Measurements from ENCODE around the gene HOMER2.

Gene HOMER2

DNA sequence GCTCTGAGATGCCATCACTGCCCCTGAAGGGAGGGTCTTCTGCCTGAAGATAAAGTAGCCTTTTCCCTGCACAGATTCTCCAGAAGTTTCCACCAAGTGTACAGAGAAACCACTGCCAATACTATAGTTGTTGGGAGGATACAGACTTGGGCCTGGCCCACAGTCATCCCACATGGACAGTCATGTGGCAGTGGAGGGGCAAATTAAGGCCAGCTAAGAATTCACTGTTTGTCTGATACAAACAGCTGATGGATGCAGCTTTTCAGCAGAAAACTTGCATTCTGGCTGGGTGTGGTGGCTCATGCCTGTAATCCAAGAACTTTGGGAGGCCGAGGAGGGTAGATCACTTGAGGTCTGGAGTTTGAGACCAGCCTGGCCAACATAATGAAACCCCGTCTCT is 22.1 kb downstream of the HOMER2 start:
- DNase-seq (ENCODE audit: low read depth in 2 of 2): no peak

DNA sequence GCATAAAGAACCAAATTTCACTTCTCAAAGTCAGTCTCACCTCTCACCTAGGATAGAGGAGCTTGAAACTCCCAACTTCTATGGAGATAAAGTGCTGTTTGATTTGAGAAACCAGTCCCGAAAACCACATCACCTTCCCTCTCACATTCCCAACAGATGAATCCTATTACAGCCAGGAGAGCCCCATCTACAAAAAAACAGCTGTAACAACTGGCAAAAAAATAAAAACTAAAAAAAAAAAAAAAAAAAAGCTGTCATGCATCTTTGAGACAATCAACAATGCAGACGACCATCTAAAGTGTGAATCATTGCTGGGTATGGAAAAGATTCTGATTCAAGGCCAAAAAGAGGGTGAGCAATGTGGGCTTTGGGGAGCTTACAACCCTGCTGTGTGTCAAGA is 23.8 kb downstream of the HOMER2 start:
- DNase-seq (ENCODE audit: low read depth in 2 of 2): no peak

DNA sequence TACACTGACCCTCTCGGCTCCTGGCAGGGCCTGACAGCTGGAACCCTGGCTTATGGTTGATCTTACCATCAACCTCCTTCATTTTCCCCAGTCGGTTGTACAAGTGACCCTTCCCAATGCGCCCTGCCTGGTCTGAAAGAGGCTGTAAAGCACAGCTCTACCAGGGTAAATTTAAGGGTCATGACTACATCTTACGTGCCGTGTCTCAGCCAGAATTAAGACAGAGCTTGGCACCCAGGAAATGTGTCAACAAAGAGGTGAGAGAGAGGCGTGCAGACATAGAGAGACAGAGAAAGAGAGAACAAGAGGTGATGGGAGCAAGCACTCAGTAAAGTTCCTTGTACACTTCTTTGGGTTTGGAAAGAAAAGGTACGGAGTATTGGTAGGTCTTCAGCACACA is 28.8 kb downstream of the HOMER2 start:
- no peak for DNase-seq (ENCODE audit: low read depth in 2 of 2)

DNA sequence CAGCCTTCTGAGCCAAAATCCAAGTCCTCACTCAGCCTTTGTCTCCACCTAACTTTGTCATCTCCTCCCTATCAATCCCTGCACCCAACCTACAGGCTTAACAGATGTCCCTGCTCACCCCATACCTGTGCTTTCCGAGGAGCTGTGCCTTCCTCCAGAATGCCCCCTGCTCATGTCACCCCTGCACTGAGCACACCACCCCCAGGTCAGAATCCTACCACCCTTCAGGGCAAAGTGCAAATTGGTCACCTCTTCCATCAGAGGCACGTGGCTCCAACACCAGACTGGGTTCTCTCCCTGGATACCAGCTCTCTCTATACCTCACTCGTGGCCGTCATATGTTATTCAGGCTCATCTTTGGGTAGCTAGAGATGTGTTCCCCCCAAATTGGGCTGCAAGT is 29.8 kb downstream of the HOMER2 start:
- no peak for DNase-seq (ENCODE audit: low read depth in 2 of 2)

DNA sequence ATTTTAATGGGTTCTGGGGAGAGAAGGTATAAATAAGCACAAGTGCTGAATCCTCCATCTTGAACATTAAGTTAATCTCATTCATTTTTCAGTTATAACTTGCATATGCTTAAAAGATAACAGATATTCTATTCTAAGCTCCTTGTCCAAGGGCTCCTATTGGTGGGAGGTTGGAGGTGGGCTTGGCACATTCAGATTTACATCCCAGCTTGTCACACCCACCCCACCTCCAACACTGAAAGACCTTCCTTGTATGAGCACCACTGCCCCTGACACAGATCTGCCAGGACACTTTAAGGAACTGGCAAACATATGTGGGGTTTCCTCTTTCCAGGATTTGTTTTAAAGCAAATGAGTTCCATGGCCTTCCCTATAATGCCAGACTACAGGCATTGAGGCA is 30.6 kb downstream of the HOMER2 start:
- no peak for DNase-seq (ENCODE audit: low read depth in 2 of 2)

DNA sequence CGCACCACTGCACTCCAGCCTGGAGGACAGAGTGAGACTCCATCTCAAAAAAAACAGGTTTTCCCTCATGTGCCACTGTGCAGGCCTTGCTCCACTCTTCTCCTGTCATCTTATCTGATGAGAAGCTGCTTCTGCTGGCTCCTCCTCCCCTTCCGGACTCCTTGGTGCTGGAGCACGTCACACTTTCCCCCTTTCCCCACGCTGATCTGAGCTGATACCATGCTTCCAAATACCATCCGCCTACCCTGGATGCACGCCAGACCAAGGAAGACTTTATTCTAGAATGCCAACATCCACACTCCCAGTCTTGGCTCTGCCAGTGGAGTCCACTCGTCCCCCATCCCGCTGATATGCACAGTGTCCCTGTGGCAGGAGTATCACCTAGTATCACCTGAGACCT is 31.3 kb downstream of the HOMER2 start:
- no peak for DNase-seq (ENCODE audit: low read depth in 2 of 2)

DNA sequence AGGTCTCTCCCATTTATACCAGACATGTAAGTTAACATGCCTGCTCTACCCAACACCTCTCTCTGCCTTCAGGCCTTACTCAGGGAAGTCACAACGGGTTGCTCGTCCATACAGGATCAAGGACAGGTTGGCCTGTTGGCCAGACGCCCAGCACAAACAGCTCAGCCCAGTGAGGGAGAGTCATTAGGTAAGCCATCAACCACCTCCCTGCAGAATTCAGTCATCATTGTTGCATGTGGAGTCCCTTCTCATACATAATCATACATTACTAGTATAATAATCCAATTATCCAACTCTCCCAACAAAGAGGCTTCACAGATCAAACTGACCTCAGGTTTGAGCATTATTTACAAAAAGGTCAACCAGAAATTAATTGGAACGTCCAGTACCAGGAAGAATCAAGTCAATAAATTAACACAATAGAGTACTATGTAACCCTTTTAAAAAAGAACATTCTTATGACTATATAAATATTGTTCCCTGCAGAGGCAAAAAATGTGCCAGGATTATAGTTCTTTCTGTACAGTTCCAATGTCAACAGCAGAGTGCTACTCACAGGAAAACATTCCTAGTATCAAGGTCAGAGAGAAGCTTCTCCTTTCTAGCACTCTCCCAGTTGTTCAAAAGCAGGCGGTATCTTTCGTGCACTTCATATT is 33.2 kb downstream of the HOMER2 start:
- DNase-seq (ENCODE audit: low read depth in 2 of 2): no peak

DNA sequence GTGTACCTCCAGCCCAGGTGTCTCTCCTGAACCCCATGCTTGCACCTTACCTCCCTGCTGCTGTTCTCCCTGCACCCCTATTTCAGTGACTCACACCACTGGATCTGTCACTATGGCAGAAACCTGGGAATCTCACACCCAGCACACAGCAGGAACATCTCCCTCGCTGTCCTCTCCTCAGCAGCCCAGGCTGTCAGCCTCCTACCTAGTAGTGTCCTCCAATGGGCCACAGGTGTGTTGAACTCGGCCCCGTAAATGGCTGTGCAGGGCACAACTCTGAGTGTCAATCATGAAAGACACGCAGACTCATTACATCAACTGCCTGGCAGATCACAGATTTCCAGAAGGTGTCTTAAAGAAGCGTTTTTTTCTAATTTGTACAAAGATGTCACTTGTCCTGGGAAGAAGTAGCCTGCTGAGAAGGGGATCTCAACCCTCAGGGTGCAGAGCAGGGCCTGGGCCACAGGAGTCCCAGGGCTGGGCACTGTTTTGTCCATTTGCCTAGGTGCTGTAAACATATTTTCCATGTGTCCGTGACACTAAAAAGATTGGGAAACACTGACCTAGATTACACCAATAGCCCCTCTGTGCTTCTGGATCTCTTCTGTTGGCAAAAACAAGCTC is 33.8 kb downstream of the HOMER2 start:
- no peak for DNase-seq (ENCODE audit: low read depth in 2 of 2)

DNA sequence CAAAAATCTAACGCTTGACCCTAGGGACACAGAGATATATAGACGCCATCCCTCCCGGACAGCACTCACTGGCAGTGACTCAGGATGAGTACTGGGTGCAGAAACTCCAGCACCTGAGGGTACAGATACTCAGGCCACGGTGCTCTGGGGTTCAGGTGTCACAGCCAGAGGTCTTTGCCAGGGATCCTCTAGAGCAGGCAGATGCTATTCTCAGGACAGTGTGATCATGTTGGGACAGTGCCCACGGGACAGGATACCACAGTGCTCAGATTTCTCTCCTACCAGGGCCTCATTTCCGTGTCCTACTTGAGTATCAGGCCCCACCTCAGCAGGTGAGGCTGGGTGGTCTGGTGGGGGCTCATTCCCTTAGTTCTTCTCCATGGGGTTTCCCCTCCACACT is 34.4 kb downstream of the HOMER2 start:
- no peak for DNase-seq (ENCODE audit: low read depth in 2 of 2)

DNA sequence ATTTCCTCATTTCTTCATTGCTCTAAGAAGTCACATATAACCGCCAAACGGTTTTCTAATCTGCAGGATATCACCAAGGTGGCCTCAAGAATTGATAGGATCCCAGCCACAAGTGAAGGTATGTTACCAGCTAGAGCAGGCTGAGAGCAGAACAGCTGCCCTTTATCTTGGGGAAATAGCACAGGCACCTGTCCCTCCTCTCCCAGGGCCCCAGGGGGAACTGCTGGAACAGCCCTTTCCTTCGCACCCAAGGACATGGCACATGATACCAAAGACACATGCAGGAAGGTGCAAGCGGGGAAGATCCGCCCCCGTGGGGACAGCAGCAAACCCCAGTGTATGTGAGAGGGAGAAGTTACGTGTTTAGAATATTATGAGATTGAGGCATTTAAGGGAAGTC is 35.3 kb downstream of the HOMER2 start:
- DNase-seq (ENCODE audit: low read depth in 2 of 2): no peak

DNA sequence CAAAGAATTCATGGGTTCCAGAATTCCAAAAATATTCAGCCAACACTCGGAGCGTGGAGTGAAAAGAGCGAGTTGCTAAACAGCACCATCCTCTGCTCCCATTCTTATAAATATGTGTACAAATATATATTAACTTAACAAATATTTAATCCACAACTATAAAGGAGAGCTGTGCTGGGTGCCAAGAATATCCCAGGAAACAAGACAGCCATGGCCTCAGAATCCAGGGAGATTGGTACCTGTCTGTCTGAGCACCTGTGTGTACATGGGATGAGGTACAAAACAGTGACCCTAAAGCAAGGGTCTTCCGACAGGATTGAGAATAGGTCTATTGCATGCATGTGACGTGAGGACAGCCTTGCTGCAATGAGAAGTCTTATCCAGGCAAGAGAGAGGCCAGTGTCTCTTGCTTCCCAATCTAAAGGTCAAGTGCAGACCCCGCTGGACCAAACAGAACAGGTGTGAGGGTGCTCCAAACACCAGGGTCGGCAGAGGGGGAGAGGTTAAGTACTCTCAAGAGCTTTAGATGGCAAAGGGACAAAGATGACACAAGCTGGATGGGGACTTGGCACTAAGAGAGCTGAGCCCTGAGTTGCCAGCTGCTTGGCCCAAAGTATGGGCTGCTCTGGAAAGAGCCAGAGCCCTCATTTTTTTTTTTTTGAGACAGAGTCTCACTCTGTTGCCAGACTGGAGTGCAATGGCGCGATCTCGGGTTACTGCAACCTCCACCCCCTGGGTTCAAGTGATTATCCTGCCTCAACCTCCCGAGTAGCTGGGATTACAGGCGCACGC is 36.2 kb downstream of the HOMER2 start:
- no peak for DNase-seq (ENCODE audit: low read depth in 2 of 2)

DNA sequence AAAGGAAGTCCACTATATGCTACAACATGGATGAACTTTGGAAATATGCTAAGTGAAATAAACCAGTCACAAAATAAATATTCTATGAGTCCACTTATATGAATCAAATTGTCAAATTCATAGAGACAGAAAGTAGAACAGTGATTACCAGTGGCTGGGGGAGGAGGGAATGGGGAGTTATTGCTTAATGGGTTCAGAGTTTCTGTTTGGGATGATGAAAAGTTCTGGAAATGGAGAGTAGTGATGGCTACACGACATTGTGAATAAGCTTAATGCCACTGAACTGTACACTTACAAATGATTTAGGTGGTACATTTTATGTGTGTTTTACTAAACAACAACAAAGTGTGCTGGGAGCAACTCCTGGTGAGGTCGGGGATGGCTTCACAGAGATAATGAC is 38.1 kb downstream of the HOMER2 start:
- no peak for DNase-seq (ENCODE audit: low read depth in 2 of 2)

DNA sequence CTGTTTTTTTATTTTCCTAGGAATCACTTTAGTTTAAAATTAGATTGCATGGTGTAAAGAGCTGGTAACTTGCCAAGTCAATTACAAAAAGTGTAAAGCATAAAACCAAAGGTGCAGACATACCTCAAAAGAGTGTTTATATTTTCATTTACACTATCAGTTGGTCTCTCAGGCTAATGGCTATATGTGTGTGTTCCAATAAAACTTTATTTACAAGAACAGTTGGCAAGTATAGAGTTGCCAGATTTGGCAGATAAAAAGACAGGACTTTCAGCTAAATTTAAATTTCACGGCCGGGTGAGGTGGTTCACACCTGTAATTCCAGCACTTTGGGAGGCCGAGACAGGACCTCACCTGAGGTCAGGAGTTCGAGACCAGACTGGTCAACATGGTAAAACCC is 41.1 kb downstream of the HOMER2 start:
- no peak for DNase-seq (ENCODE audit: low read depth in 2 of 2)

DNA sequence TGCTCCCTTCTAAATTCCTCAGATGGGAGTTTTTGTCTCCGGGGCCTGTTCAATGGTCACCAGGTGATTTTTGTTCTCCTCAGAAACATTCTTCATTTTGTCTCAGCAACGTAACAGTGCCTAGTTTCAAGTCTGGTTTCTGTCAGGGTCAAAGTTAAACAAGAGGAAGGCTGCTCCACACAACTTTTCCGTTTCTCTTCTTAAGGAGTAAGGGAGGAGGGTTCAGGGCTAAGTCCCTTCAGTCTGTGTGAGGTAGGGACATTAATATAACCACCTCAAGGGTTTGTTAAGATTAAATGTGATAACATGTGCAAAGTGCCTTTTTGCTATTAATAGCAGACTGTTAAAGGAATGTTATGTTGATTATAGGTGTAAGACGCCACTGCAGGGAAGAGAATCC is 41.8 kb downstream of the HOMER2 start:
- DNase-seq (ENCODE audit: low read depth in 2 of 2): no peak

DNA sequence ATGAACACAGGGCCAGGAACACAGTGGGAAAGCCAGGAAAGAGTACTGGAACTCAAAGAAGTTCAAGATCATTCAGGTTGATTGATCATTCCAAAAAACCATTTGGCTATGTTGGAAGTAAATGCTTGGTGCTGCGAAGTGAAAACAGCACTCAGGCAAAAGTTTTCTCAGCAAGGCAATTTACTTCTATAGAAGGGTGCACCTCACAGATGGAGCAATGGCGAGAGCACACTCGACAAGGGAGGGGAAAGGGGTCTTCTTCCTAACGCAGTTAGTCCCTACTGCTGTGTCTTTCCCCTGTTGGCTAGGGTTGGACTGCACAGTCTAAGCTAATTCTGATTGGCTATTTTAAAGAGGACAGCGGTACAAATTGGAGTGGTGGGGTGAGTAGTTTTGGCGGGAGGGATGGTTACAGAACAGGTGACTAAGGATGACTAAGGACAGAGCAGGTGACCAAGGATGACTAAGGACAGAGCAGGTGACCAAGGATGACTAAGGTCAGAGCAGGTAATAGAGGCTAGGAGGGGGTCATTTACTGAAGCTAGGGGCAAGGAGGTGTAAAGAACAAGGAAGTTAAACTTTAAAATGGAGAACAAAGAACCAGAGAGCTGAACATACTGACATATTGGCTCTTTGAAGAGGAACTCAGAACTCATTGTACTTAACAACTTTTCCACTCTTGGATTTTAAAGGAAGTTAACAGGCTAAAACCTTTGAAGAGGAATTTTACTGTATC is 43.3 kb downstream of the HOMER2 start:
- no peak for DNase-seq (ENCODE audit: low read depth in 2 of 2)

DNA sequence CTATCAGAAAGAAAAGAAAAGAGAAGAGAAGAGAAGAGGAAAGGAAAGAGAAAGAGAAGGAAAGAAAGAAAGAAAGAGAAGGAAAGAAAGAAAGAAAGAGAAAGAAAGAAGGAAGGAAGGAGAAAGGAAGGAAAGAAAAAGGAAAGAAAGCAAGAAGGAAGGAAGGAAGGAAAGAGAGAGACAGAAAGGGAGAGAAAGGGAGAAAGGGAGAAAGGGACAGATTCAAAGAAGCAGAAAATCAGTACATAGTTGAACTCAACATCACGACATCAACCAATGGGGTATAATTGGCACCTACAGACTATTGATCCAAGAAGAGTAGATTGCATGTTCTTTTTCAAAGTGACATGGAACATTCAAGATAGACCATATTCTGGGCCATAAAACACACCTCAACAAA is 45.2 kb downstream of the HOMER2 start:
- no peak for DNase-seq (ENCODE audit: low read depth in 2 of 2)

DNA sequence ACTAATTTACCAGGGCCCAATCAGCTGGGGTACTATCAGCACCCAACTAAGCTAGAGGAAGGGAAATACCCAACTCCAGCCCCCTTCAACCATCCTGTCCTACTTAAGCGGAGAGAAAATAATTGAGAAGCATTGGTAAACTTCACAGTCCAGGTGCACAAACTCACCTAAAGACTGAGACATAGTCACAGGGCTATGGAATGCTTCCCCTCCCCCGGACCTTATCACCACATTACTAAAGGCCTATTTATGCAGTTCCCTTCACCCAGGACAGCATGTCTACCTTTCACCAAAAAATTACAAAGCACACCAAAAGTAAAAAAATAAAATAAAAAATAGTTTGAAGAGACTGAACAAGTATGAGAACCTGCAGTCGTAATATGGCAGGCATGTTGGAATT is 47.9 kb downstream of the HOMER2 start:
- DNase-seq (ENCODE audit: low read depth in 2 of 2): no peak

DNA sequence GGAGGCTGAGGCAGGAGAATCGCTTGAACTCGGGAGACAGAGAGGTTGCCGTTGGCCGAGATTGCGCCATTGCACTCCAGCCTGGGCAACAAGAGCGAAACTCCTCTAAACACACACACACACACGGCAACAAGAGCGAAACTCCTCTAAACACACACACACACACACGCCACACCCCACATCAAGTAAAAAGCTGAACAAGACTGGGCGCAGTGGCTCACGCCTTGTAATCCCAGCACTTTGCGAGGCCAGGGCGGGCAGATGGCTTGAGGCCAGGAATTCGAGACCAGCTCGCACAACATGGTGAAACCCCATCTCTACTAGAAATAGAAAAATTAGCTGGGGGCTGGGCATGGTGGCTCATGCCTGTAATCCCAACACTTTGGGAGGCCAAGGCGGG is 49.0 kb downstream of the HOMER2 start:
- DNase-seq (ENCODE audit: low read depth in 2 of 2): no peak

DNA sequence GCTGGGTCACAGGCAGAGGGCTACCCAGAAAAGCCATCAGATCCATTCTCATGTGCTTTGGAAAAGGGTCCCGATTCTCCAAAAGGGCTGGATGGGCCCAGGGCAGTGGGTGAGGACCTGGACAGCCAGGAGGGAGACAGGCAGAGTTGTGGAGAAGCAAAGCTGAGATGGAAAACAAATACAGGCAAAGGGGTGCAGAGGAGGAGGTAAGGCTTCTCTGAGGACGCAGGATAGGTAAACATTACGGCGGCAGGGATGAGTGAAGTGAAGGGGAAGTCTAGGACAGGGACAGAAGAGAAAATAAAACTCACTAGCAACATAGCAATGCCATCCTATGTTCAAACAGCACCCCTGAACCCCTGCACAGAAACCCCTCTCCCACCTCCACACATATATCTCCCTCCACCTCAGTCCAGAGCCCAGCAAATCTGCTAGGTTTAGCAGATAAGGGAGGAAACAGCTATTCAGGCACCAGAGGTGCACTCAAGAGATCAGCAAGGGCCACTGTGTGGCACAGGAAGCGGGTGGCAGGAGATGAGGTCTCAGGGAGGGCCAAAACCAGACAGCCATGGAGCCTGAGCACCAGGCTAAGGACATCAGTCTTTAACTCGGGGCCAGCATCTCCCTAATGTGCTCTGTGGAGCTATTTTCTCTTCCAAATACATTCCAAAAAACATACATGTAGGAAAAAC is 51.3 kb downstream of the HOMER2 start:
- no peak for DNase-seq (ENCODE audit: low read depth in 2 of 2)

DNA sequence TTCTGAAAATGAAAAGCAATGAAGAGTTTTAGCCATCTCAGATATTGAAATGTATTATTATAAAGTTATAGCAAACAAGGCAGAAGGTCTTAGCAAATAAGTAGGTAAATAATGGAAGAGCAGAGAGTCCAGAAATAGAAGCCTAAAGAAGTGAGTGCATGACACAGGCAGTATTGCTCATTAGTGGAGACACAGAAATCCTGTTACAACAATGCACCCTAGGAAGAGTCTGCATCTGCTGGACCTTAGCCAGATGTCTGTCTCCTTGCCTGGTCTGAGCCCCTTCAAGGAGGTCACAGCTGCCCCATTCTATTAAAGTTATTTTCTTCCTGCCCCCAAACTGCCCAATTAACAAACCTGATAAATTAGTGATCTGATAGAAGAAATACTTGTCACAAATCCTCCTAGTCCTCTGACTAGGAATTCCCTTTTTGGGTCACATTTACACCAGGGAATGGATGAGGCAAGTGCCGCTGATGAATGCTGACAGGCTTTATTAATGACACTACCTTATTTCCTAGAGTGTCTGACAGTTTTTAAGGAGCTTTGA is 51.9 kb downstream of the HOMER2 start:
- DNase-seq (ENCODE audit: low read depth in 2 of 2): no peak

DNA sequence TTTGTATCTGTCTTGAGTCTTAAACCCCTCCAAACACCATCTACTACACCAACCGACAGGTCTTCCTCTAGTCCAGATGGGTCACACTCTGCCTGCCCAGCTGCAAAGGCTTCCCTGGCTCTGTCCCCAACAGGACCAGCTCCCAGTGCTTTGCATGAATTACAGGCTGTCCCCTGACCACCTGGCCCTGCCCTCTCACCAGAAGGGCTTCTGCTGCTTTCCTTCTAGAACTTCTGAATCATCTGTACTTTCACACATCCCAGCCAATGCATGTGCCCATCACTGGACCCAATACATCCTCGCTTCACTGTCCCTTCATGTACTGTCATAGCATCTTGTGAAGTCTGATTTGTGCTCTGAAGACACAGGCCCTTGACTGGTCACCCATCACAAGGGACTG is 53.6 kb downstream of the HOMER2 start:
- DNase-seq (ENCODE audit: low read depth in 2 of 2): no peak

DNA sequence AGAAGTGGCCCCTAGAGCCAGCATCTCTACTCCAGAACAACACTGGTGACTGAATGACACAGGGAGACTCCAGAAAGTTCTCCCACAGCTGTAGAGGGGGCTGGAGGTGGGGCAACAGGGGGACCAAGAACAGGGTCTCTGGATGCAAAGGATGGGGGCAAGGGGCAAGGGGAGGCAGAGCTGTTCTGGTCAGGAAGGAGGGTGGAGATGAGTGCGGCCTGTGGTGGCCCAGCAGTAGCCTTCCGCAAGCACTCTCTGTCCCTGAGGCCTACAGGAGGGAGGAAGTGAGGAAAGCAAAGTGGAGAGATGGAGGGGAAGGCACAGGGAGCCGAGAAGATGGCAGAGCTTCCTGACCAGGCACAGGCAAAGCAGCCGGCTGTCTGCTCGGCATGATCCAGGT is 56.5 kb downstream of the HOMER2 start:
- no peak for DNase-seq (ENCODE audit: low read depth in 2 of 2)

All from stimulated activated CD8-positive, alpha-beta memory T cell treated with anti-CD3 and anti-CD28 coated beads, Interleukin-15, amount 100 ng/mL, for 48 hours (primary cell).